HG02943 (cell line): ENCODE measurements around the gene ADAMTSL1.
"Not testable (repeated sequence)": the region's sequence is repeated elsewhere in the genome, so short reads cannot be mapped to it uniquely, and the experiment has no call there.

ENCODE experiments used
- ATAC-seq: cut with Tn5 transposase; IDR thresholded peaks from one replicate; pipeline ENCODE4 v1.9.1; 2021; ENCODE audit warnings: mild to moderate bottlenecking, low read depth, moderate library complexity; ENCODE audit not compliant: unreplicated experiment

ADAMTSL1 gene

DNA sequence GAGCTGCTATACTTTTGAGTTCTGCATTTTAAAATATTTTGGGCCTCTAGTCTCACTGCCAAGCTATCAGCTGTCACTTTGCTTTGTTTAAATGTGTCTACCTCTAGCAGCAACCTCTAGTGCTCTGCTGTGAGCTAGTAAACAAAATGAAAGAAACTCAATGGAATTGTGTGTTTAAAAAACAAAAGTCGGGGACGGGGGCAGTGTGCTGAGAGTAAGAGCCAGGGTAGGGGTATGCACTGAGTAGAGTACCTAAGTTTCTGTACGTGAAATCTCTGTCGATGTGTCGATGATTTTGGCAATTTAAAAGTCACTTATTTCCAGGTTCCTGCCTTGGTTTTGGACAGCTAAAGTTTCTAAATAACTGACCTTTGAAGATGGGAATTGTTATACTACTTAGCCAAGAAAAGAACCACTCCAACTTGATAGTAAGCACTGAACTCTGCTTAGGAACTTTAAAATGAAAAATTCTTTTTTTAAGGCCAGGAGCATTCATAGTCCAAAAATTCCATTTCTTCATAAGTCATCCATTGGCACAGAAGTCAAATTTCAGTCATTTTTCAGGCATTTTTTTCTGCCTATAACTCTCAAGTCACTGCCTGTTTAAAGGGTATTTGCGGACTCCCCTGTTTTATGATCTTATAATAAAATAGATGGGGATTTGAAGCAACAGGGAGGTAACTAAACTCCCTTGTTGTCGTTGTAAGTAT, 447.6 kb downstream of the ADAMTSL1 start:
- no peak for ATAC-seq

DNA sequence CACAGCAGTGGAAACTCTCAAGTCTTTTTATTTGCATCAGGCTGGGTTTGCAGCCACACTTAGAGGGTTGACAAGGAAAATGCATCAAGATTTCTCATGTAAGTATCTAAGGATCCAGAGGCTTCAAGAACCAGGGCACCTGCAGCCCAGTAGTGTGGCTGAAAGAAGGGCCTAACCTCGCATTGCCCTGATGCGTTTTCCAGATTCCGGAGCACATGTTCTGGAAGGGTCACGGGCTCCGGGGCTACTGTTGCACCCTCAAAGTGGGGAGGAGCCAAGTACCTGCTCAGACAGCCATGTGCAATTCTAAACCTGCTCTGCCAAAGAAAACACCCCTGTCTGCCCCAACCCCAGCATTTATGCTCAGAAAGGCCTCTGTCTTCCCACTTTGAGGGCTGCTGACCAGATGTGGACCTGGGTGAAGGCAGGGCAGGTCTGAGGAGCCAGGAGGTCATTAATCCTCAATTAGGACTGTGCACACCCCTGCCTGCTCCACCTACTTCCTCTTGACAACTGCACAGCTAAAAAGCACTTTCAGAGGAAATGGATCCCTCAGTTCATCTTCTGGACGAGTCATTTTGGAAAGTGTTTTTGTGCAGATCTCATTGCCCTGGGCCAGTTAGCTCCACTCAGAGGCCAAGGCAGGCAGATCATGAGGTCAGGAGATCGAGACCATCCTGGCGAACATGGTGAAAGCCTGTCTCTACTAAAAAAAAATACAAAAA, 448.4 kb downstream of the ADAMTSL1 start:
- ATAC-seq: no peak

DNA sequence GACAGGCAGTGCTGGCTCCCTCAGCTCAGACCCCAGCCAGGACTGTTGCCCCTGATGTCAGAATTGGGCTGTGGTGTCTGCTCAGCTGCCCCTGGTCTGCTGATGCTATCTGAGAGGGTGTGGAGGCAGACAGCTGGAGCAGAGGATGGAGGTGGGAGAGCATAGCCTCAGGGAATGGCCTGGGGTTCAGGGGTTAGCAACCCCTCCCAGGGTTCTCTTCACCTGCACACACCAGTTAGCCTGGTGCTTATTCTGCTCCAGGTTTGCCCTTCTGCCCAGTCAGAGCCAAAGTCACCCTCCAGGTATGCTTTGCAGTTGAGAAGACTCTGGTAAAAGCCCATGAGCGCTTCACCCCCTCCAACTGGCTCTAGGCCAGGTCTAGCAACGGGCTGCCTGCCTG, 449.2 kb downstream of the ADAMTSL1 start:
- ATAC-seq: no peak

DNA sequence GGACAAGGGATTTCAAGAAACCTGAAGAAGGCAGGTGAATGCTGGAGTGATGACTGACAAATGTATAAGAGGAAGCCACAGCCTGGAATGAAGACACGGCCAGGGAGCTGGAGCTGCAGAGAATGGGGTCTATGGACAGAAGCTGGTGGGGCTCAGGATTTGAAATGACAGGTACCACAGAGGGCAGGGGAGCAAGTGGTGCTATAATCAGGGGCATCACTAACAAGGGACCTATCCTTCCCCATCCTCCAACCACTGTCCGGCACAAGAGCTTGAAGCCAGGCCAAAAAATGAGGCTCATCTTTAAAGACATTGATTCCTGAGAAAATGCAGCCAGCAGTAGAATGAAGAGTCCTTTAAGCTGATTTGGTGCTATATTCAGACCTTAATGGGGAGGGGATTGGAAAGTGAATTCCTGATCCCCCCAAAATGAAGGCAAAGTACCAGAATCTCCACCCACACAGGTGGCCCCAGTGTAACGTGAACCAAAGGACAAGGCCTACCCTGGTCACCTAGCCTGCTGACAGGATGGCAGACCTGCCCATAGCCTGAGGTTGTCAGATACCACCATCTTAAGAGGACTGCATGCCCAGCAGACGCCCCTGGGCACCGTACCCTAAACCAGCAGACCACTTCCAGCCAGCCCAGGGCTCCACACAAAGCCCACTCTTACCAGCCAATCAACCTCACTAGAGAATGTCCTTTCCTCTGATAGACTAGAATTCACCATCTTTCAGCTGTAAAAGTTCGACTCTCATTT, 449.9 kb downstream of the ADAMTSL1 start:
- no peak for ATAC-seq

DNA sequence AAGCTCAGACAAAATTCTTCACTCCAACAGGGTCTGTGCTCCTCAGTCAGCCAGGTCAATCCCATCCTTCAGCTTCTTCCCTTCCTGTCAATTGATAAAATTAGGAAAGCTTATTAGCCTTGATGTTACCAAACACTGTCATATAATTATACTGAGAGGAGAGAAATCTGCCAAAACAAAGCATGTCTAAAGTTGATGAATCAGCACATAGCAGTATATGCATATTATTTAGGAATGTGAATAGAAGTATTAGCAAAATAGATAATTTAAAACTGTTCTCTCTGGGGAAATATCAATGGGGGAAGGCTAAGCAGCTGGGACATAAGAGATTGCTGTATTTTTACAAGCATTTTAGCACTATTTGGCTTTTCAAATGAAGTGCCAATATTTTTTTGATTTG, 451.9 kb downstream of the ADAMTSL1 start:
- no peak for ATAC-seq

DNA sequence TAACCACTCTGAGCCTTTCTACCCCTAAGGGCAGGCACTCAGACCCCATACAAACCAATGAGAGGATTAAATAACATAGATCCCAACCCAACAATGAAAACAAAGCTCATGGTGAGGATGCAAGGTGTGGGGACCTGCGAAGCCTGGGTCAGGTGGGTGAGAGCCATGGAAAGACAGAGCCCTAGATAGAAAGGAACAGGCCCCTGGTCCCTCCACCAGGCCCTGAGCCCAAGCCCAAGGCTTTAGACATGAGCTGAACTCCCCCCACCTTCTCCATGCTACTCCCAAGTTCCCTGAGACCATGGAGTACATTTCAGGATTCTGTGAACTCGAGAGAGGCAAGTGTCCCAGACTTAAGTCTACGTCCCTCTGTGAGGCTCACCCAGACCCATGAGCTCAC, 452.6 kb downstream of the ADAMTSL1 start:
- no peak for ATAC-seq

DNA sequence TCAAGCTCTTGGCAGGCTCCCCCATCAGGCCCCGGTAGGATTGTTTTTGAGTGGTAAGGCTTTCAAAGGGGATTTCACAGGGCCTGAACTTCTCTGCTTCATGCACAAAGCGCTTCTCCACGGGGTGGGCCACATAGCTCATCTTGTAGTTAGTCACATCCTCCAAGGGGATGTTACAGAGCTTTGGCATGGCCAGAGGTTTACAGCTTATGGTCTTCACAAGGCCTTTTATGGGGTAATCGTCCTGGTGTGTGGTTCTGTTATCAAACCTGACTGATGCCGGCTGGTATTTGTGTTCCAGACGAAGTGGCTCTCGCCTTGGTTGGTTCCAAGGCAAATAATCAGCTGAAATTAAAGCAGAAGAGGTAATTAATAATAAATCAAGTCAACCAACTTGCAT, 454.8 kb downstream of the ADAMTSL1 start:
- no peak for ATAC-seq

DNA sequence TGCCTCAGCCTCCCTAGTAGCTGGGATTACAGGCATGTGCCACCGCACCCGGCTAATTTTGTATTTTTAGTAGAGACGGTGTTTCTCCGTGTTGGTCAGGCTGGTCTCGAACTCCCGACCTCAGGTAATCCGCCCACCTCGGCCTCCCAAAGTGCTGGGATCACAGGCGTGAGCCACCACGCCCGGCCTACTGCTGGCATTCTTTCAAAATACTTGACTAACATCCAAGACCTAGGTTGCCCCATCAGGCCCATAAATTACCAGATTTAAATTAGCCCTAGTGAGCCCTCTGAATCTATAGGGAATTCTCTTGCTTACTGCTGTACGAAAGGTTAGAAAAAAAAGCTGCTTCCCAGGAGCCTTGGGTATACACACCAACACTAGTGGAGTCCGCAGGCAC, 456.7 kb downstream of the ADAMTSL1 start:
- ATAC-seq: not testable (repeated sequence)

DNA sequence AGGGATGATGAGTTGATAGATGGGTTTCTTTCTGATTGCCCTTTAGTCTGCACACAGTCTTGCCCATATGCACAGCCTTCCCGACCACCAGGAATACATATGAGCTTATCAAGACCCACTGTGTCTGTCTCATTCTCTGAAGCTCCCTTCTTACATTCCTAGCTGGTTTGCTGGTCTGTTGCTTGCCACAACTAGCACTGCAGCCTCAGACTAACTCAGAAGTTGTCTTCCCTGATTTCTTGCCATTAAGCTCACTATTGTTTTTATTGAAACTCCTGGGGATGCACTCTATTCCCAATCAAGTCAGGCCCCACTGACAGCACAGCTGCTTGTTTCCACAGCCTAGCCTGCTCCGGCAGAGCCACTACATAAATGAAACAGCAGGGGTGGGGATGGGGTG, 461.6 kb downstream of the ADAMTSL1 start:
- no peak for ATAC-seq

DNA sequence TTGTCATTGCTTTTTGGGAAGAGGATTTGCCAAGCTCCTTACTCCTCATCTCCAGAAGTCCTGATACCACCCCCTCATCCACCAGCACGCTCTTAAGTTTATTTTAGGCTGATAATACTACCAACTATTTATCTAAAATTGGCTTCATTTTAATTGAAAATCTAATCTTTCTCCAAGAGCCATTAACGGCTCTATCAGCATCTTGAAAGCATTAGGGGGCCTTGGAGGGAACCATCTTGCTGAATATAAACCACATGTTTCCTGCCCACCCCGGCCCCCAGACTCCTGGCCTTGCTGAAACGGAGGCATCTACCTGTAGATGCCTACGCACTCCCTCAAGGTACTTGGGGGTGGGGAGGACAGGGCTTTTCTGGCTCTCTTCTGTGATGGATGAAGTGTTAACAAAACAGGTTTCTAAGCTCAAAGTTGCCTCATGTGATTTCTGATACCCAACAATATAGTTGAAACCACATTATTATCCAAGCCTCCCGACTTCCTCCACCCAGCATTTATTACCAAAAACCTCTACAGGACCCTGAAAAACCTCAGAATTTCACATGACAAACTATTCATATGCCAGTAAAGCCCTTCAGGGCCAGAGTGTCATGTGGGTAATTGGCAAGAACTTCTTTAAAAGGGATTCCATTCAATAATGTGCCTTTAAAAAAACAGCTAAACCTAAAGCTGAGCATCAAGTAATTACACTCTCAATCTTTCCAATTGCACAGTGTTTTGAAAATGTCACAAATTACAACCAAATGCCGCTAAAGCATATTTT, 462.3 kb downstream of the ADAMTSL1 start:
- no peak for ATAC-seq

DNA sequence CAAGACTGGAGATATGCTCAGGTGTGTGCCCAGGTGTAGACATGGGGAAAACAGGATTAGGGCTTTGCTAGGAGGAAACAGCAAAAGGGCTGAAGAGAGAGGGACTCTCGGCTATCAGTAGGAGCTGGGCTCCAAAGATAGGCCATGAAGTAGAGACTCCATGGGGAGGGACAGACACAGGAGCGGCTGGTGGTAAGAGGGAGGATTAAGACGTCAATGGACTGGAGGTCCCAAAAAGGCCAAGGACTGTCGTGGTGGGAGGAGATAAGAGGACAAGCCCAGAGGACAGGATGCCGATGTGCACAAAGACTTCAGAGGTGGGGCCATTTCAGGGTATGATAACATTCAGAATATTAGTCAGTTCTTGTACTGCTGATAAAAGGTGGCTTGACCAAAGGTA, 466.0 kb downstream of the ADAMTSL1 start:
- no peak for ATAC-seq

DNA sequence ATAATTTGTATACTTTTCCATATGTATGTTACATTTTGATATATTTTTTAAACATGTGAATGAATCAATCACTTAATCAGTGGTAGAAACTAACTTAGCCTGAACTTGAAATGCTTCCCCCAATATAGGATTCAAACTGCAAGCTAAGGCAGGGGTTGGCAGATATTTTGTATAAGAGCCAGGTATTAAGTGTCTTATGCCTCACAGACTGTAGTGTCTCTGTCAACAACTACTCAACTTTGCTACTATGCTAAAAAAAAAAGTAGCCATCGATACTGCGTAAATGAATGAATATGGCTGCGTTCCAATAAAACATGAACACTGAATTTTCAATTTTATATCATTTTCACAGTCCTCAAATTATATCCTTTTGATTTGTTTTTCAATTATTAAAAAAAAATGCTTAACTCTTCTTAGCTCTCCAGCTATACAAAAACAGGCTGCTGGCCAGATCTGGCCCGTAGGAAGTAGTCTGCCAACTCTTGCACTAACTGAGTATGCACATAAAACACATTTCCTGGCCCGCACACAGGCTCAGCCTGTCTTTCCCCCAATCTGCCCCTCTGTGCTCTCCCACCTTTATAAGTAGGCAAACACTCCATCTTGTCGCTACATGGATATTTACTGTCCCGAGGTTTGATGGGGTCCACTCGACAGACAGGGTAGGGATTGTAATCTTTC, 467.2 kb downstream of the ADAMTSL1 start:
- ATAC-seq: no peak

DNA sequence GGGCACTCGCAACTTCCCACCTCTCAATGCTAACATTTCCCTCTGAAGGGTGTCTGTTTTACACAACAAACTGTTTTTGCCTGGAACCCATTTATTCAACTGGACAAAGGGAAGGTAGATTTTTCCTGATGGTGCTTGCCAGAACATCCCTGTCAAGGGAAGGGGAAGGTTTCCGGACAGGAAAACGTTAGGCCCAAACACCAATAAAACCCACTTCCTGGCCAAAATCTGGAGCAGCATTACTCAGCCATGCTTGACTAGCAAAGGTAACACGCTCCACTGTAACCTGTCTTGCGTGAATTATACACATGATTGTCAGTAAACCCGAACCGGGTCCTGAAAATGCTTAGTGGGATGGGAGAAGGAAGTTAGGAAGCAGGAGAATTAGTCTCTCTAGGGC, 468.8 kb downstream of the ADAMTSL1 start:
- ATAC-seq: no peak

DNA sequence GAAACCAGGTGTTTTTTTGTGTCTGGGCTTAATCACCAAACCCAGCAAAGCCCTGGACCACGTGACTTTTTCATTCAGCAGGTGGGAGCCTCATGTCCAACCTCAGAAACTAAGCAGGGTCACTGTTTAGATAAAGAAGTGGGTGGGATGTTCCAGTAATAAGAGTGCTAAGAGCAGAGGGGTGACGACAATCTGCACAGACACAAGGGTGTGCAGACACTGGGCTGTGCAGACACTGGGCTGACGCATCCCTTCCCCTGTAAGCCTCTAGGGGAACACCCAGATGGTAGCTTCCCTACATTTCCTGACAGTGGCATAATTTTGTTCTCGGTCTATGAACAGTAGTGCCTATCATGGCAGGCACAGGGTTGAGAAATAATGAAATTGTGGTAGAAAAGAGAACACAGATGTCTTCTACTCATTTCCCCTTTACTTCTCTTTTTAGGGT, 474.0 kb downstream of the ADAMTSL1 start:
- no peak for ATAC-seq

DNA sequence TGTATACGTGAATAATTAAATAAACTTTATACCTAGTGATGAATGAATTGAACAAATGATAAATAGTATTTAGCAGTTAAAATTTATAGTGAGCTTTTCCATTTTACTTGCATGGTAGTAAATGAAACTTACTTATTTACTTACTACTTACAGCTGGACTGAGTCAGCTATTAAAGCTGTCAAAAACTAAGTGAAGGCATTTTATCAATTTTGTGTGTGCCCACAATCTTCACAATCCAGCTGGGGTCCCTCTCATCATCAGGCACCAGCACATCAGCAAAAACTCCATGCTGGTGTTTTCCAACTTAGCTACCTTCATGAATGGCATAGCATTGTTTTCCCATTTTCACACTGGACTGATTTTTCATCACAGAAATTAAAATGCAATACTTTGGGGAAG, 478.0 kb downstream of the ADAMTSL1 start:
- ATAC-seq: no peak

DNA sequence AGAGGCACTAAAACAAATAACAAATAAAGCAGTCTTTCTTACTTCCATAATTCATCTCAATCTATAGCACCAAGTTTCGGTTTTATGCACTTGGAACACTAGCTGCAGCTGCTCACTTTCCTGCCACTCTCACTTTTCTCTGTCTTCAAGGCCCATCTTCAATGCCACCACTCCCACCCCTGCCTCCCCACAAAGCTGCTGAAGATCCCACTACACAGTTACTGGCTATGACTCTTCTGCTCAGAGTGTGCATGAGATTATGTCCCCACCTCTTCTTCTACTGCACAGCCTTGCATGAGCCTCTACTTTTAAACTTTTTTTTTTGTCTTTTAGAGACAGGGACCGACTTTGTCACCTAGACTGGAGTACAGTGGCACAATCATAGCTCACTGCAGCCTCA, 481.7 kb downstream of the ADAMTSL1 start:
- ATAC-seq: no peak
